GM12891 (cell line): ENCODE data around the gene GPR42.

Source experiments
- PAX5 ChIP-seq: IDR thresholded peaks from 2 replicates; pipeline ENCODE4 v1.6.1; 2011; ENCODE audit warnings: low read length, moderate library complexity, mild to moderate bottlenecking; ENCODE audit not compliant: insufficient read depth, severe bottlenecking
- POLR2A ChIP-seq: IDR thresholded peaks from 2 replicates; pipeline ENCODE4 v1.6.1; 2011; ENCODE audit warnings: low read depth, low read length, control low read depth
- POLR2AphosphoS5 ChIP-seq: IDR thresholded peaks from 2 replicates; pipeline ENCODE4 v1.6.1; 2011; ENCODE audit warnings: low read depth, low read length, control low read depth
- POU2F2 ChIP-seq: IDR thresholded peaks from 2 replicates; pipeline ENCODE4 v1.6.1; 2011; ENCODE audit warnings: low read depth, mild to moderate bottlenecking, control low read depth, low read length, moderate library complexity
- SPI1 ChIP-seq: IDR thresholded peaks from 2 replicates; pipeline ENCODE4 v1.6.1; 2011; ENCODE audit warnings: low read depth, low read length, control low read depth
- TAF1 ChIP-seq: IDR thresholded peaks from 2 replicates; pipeline ENCODE4 v1.6.1; 2011; ENCODE audit warnings: low read depth, low read length, control low read depth

GRCh38 chr19:35336166-35336955, 34.5 kb upstream of the GPR42 start:
- no peak for TF ChIP-seq POLR2AphosphoS5
- no peak for TF ChIP-seq POLR2A
- TF ChIP-seq SPI1: no peak
- TF ChIP-seq TAF1: no peak
- no peak for TF ChIP-seq POU2F2
- no peak for TF ChIP-seq PAX5
